Gastrocnemius medialis (tissue), 4 donors: ENCODE results near the gene LUZP2. TPM values are rescaled to one million over a fixed set of nuclear protein-coding genes. Genes with fewer than 3 reads are reported as not detected.

Experiments used
- ATAC-seq, 2 donors: fragments of 150-250 bp; one replicate each; pipeline ENCODE4 v1.9.1; 2016
- DNase-seq, 2 donors: peaks; one replicate each; pipeline ENCODE4 v3.0.0-alpha.2; 2019
- H3K27ac ChIP-seq, 4 donors: fragments of 200-600 bp; sonication (generic); 1 replicate in 1 of 4; 2 replicates in 3 of 4; pipeline ENCODE4 v1.5.1; 2016 to 2018; ENCODE audit warnings: mild to moderate bottlenecking in 2 of 4, moderate library complexity in 1 of 4
- H3K27me3 ChIP-seq, 3 donors: fragments of 200-600 bp; sonication (generic) in 2 of 3; 1 replicate in 1 of 3; 2 replicates in 2 of 3; pipeline versions ENCODE4 v1.5.1 to v1.6.0; 2016 to 2019; ENCODE audit warnings: mild to moderate bottlenecking in 1 of 3, moderate library complexity in 1 of 3
- H3K36me3 ChIP-seq, 2 donors: fragments of 200-600 bp; sonication (generic) in 1 of 2; one replicate each; pipeline ENCODE4 v1.5.1; 2017 to 2018
- H3K4me1 ChIP-seq, 2 donors: fragments of 200-600 bp; sonication (generic) in 1 of 2; one replicate each; pipeline ENCODE4 v1.5.1; 2016 to 2017; ENCODE audit warnings: mild to moderate bottlenecking in 2 of 2
- H3K4me3 ChIP-seq, 4 donors: fragments of 200-600 bp; sonication (generic) in 3 of 4; 1 replicate in 1 of 4; 2 replicates in 3 of 4; pipeline ENCODE4 v1.5.1; 2016 to 2019; ENCODE audit warnings: mild to moderate bottlenecking in 2 of 4
- H3K9me3 ChIP-seq, 3 donors: fragments of 200-600 bp; sonication (generic) in 2 of 3; 1 replicate in 1 of 3; 2 replicates in 2 of 3; pipeline ENCODE4 v1.5.1; 2016 to 2019
- CTCF ChIP-seq, 5 experiments: fragments of 450-650 bp in 3 of 5; fragments of 200-600 bp in 2 of 5; sonication (generic) in 2 of 5; IDR thresholded peaks in 4 of 5; conservative IDR thresholded peaks in 1 of 5; 1 replicate in 4 of 5; 2 replicates in 1 of 5; pipeline ENCODE4 v1.5.1; 2016 to 2019; ENCODE audit warnings: antibody characterized with exemption in 5 of 5, mild to moderate bottlenecking in 3 of 5, moderate library complexity in 3 of 5
- POLR2A ChIP-seq, 2 donors: fragments of 450-650 bp; IDR thresholded peaks; one replicate each; pipeline ENCODE4 v1.6.1; 2017; ENCODE audit warnings: antibody characterized with exemption in 2 of 2, mild to moderate bottlenecking in 2 of 2, moderate library complexity in 2 of 2
- in situ Hi-C, 4 donors: fragments of 200-750 bp; cut with MboI; loops; one replicate each; pipeline versions ENCODE4 v1.15.0 to v1.8.0; 2017; ENCODE audit warnings: low sequenced_read_pairs in 4 of 4
- intact Hi-C: fragments of 100-400 bp; cut with DNase I; formaldehyde crosslinking; loops from one replicate; pipeline ENCODE4 v1.15.1; 2023; ENCODE audit warnings: low total_unique reads
- total RNA-seq, 4 donors: library from RNA; depleted of rRNA; stranded (reverse); fragments of >200 nt; gene quantifications; one replicate each; pipeline versions ENCODE4 v1.1.0 to v1.2.3, GENCODE V29; 2016

LUZP2 gene
- total RNA-seq, 4 donors from 2014 or later: not detected

GRCh38 chr11:24760681-24761080 lies 263.8 kb downstream of the LUZP2 start:
- Histone ChIP-seq H3K4me1 (no peaks in the 10 kb centered on the region), H3K9me3 (no peaks in the 10 kb centered on the region), H3K4me3 (no peak overlapping the region), H3K27ac (no peak overlapping the region), H3K36me3 (no peaks in the 10 kb centered on the region), H3K27me3 (no peaks in the 10 kb centered on the region)
- in situ Hi-C loops: no loop called here
- intact Hi-C loops: no loop called here
- DNase-seq (no peak), ATAC-seq (no peak)
- no peak for TF ChIP-seq POLR2A (IDR thresholded peaks at IDR 0.05)
- TF ChIP-seq CTCF (IDR thresholded peaks at IDR 0.05 in 4 of 5, conservative IDR thresholded peaks at IDR 0.05 in 1 of 5): no peak

- no peak overlapping the region for H3K27ac ChIP-seq
- no peak for ATAC-seq
- H3K9me3 ChIP-seq: no peaks in the 10 kb centered on the region
- no peaks in the 10 kb centered on the region for H3K4me1 ChIP-seq
- intact Hi-C loops (no loop called here), in situ Hi-C loops (no loop called here)
- no peak for DNase-seq
- TF ChIP-seq CTCF (IDR thresholded peaks at IDR 0.05 in 4 of 5, conservative IDR thresholded peaks at IDR 0.05 in 1 of 5): no peak
- TF ChIP-seq POLR2A (IDR thresholded peaks at IDR 0.05): no peak
- no peaks in the 10 kb centered on the region for H3K36me3 ChIP-seq
- no peaks in the 10 kb centered on the region for H3K27me3 ChIP-seq
- no peak overlapping the region for H3K4me3 ChIP-seq
Observed at GRCh38 chr11:24762076-24762475, 265.2 kb downstream of the LUZP2 start.

- intact Hi-C loops (no loop called here), in situ Hi-C loops (no loop called here)
- ATAC-seq: no peak
- H3K4me1 ChIP-seq: no peaks in the 10 kb centered on the region
- H3K4me3 ChIP-seq: no peak overlapping the region
- no peak for DNase-seq
- no peak overlapping the region for H3K27ac ChIP-seq
- no peaks in the 10 kb centered on the region for H3K9me3 ChIP-seq
- TF ChIP-seq POLR2A (IDR thresholded peaks at IDR 0.05) (no peak), CTCF (IDR thresholded peaks at IDR 0.05 in 4 of 5, conservative IDR thresholded peaks at IDR 0.05 in 1 of 5) (no peak)
- H3K36me3 ChIP-seq: no peaks in the 10 kb centered on the region
- H3K27me3 ChIP-seq: no peaks in the 10 kb centered on the region
Observed at GRCh38 chr11:24767411-24767810, 270.6 kb downstream of the LUZP2 start.

- no peak for ATAC-seq
- intact Hi-C loops (no loop called here), in situ Hi-C loops (no loop called here)
- H3K36me3 ChIP-seq: no peaks in the 10 kb centered on the region
- no peak overlapping the region for H3K4me3 ChIP-seq
- no peaks in the 10 kb centered on the region for H3K9me3 ChIP-seq
- no peaks in the 10 kb centered on the region for H3K4me1 ChIP-seq
- DNase-seq: no peak
- no peaks in the 10 kb centered on the region for H3K27me3 ChIP-seq
- TF ChIP-seq CTCF (IDR thresholded peaks at IDR 0.05 in 4 of 5, conservative IDR thresholded peaks at IDR 0.05 in 1 of 5) (no peak), POLR2A (IDR thresholded peaks at IDR 0.05) (no peak)
- no peak overlapping the region for H3K27ac ChIP-seq
Observed at GRCh38 chr11:24773322-24773721, 276.5 kb downstream of the LUZP2 start.

- TF ChIP-seq POLR2A (IDR thresholded peaks at IDR 0.05) (no peak), CTCF (IDR thresholded peaks at IDR 0.05 in 4 of 5, conservative IDR thresholded peaks at IDR 0.05 in 1 of 5) (no peak)
- H3K4me3 ChIP-seq: no peak overlapping the region
- intact Hi-C loops: no loop called here
- H3K27ac ChIP-seq: no peak overlapping the region
- in situ Hi-C loops: no loop called here
- ATAC-seq (no peak), DNase-seq (no peak)
- no peaks in the 10 kb centered on the region for H3K9me3 ChIP-seq
- no peaks in the 10 kb centered on the region for H3K27me3 ChIP-seq
- no peaks in the 10 kb centered on the region for H3K36me3 ChIP-seq
- H3K4me1 ChIP-seq: no peaks in the 10 kb centered on the region
Observed at GRCh38 chr11:24779791-24780190, 282.9 kb downstream of the LUZP2 start.
